Mesothelial cell of epicardium (in vitro differentiated cells): Measurements from ENCODE around the gene PDGFD. TPM values are rescaled to one million over a fixed set of nuclear protein-coding genes. Genes with fewer than 3 reads are reported as not detected.

Source experiments
- DNase-seq, 2 experiments: peaks; one replicate each; pipeline ENCODE4 v3.0.0; 2021; ENCODE audit warnings: low spot score in 2 of 2; ENCODE audit not compliant: unreplicated experiment in 2 of 2
- H3K27ac Mint-ChIP-seq: 2 replicates; pipeline ENCODE4 v1.8.0; 2021; ENCODE audit warnings: mixed read lengths
- H3K27me3 Mint-ChIP-seq: 2 replicates; pipeline ENCODE4 v1.8.0; 2021; ENCODE audit warnings: low read depth, mixed read lengths
- H3K36me3 Mint-ChIP-seq: 2 replicates; pipeline ENCODE4 v1.8.0; 2021; ENCODE audit warnings: mixed read lengths
- H3K4me1 Mint-ChIP-seq: 2 replicates; pipeline ENCODE4 v1.8.0; 2021; ENCODE audit warnings: mixed read lengths
- H3K4me3 Mint-ChIP-seq: 2 replicates; pipeline ENCODE4 v1.8.0; 2021; ENCODE audit warnings: mild to moderate bottlenecking, moderate library complexity, mixed read lengths
- H3K9me3 Mint-ChIP-seq: 2 replicates; pipeline ENCODE4 v1.8.0; 2021; ENCODE audit warnings: mixed read lengths
- total RNA-seq: library from RNA; stranded (reverse); gene quantifications from 3 replicates; pipeline ENCODE4 v1.2.1, GENCODE V29; 2021
- TF ChIP-seq, protein P1 (sequence below): fragments of 200-600 bp; sonication (generic); IDR thresholded peaks from one replicate; pipeline ENCODE4 v1.5.0; 2021; ENCODE audit warnings: antibody characterized with exemption; ENCODE audit not compliant: unreplicated experiment

Gene PDGFD
- total RNA-seq, 1 donor from 2014 or later = 29.1 TPM

DNA sequence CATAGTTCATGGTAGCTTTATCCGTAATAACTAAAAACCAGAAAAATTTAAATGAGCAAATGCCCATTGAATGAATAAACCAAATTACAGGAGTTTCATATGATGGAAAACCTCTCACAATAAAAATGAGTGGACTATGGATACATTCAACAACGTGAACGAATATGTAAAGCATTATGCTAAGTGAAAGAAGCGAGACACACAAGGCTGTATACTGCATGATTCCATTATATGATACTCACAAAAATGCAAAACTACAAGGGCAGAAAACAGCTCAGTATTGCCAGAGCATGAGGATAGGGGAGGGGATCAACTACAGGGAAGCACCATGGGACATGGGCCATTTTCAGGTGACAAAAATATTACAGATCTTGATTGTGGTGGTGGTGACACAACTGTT lies 105.3 kb downstream of the PDGFD start:
- TF ChIP-seq, protein P1, sequence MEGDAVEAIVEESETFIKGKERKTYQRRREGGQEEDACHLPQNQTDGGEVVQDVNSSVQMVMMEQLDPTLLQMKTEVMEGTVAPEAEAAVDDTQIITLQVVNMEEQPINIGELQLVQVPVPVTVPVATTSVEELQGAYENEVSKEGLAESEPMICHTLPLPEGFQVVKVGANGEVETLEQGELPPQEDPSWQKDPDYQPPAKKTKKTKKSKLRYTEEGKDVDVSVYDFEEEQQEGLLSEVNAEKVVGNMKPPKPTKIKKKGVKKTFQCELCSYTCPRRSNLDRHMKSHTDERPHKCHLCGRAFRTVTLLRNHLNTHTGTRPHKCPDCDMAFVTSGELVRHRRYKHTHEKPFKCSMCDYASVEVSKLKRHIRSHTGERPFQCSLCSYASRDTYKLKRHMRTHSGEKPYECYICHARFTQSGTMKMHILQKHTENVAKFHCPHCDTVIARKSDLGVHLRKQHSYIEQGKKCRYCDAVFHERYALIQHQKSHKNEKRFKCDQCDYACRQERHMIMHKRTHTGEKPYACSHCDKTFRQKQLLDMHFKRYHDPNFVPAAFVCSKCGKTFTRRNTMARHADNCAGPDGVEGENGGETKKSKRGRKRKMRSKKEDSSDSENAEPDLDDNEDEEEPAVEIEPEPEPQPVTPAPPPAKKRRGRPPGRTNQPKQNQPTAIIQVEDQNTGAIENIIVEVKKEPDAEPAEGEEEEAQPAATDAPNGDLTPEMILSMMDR = no peak
- no peak overlapping the region for H3K4me3 Mint-ChIP-seq
- H3K36me3 Mint-ChIP-seq = no peaks in the 10 kb centered on the region

DNA sequence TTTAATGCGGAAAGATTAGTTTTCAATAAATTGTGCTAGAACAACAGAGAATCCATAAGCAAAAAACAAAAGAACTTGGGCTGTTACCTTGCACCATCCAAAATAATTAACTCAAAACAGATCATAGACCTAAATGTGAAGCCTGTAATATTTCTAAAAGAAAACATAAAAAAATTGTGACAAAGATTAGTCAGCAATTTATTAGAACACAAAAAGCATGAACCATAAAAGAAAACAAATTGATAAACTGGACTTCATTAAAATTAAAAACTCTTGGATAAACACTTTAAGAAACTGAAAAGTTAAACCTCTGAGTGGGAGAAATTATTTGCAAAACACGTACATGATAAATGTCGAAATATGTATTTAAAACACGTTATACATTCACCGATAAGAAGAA lies 106.0 kb downstream of the PDGFD start:
- no peak overlapping the region for H3K4me3 Mint-ChIP-seq
- no peak for DNase-seq
- no peaks in the 10 kb centered on the region for H3K9me3 Mint-ChIP-seq
- H3K36me3 Mint-ChIP-seq = no peaks in the 10 kb centered on the region
- H3K27me3 Mint-ChIP-seq = no peaks in the 10 kb centered on the region
- H3K4me1 Mint-ChIP-seq = peaks cover 34% of the 10 kb centered on the region
- TF ChIP-seq, protein P1 = no peak
- H3K27ac Mint-ChIP-seq = no peak overlapping the region

More for the DNA sequence above, 105.3 kb downstream of the PDGFD start:
- Mint-ChIP-seq H3K27me3 (no peaks in the 10 kb centered on the region), H3K27ac (no peak overlapping the region), H3K9me3 (no peaks in the 10 kb centered on the region), H3K4me1 (peaks cover 38% of the 10 kb centered on the region)
- DNase-seq = no peak

DNA sequence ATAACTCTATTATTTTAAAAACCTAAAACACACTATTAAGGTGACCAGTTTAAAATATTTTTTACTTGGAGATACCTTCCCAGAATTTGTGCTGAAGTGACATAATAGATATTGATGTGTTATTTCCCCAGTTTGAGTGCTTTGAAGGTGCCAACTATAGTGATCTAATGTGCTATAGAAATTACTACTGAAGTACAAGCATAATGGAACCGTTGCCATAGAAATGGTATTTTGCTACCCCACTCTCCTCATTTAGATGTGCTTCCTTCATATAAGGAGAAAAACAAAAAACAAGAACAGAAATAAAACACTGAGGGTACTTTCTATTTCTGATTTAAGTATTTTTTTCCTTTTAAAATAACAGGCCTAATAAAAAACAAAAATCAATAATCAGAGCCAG lies 108.4 kb downstream of the PDGFD start:
- DNase-seq = no peak
- no peak overlapping the region for H3K27ac Mint-ChIP-seq
- no peaks in the 10 kb centered on the region for H3K9me3 Mint-ChIP-seq
- peaks cover 27% of the 10 kb centered on the region for H3K4me1 Mint-ChIP-seq
- no peak overlapping the region for H3K4me3 Mint-ChIP-seq
- no peaks in the 10 kb centered on the region for H3K36me3 Mint-ChIP-seq
- H3K27me3 Mint-ChIP-seq = no peaks in the 10 kb centered on the region
- TF ChIP-seq, protein P1 = no peak

DNA sequence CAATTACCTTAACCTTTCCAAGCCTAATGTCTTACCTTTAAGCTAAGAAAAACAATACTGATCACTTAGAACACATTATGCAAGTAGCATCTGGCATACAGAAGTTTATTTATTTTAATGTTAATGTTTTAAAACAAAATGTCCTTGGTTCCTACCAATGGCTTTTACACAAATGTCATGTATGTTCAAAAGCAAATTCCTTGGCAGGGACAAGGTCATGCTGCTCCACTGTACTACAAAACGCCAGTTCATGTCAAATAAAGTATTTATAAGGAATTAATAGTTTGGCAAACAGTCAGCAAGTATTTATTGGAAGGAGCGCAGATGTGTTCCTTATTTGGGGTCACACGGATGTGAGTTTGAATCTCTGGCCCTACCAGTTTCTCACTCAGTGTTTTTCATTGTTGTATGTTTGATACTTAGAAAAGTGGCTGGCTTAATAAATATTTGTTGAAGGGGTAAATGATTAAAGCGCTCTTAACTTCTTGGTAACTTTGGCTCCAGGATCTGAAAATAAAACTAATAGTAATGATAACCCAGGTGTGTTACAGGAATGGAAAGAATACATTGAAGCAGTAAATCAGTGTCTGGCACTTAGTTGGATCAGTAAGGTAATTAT lies 108.9 kb downstream of the PDGFD start:
- no peak for DNase-seq
- H3K36me3 Mint-ChIP-seq = no peaks in the 10 kb centered on the region
- H3K27ac Mint-ChIP-seq = no peak overlapping the region
- no peaks in the 10 kb centered on the region for H3K27me3 Mint-ChIP-seq
- no peak overlapping the region for H3K4me3 Mint-ChIP-seq
- peaks cover 22% of the 10 kb centered on the region for H3K4me1 Mint-ChIP-seq
- TF ChIP-seq, protein P1 = no peak
- no peaks in the 10 kb centered on the region for H3K9me3 Mint-ChIP-seq

DNA sequence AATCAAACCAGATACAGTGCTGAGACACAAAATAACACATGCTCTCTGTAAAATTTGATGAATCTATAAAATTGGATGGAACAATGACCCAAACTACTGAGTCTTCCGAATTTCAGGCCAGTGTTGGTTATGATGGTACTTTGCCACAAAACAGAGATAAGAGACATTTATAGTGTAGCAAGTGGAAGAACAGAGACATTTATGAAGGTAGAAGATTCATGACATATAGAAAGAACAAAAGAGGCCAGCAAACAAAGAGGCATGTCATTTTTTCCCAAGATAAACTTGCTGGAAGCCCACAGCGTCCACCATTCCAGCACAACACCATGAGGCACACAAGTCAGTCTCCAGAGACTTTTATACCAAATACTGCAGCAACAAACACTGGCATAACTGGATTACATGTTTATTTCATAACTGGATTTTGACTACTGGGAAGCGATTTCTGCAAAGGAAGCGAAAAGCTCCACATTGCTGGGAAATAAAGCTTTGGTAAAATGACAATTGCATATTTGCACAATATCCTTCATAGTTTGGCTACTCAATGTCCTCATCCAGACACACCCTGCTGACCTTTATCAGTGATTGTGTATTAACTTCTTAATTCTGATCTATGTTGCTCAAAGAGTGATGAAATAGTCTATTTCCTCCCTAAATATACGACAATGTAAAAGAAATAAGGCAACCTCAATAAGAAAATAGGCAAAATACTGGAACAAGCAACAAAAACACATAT lies 110.0 kb downstream of the PDGFD start:
- Mint-ChIP-seq H3K9me3 (no peaks in the 10 kb centered on the region), H3K4me1 (peaks cover 15% of the 10 kb centered on the region), H3K4me3 (no peak overlapping the region), H3K27me3 (no peaks in the 10 kb centered on the region), H3K27ac (no peak overlapping the region), H3K36me3 (no peaks in the 10 kb centered on the region)
- TF ChIP-seq, protein P1 = no peak
- no peak for DNase-seq
